Astrocyte (in vitro differentiated cells and primary cell): ENCODE data around the gene C1orf226. TPM values are rescaled to one million over a fixed set of nuclear protein-coding genes. Genes with fewer than 3 reads are reported as not detected.

Source experiments
- DNase-seq: peaks from one replicate; pipeline ENCODE4 v3.0.0-alpha.2; 2010; ENCODE audit warnings: low read depth
- FAIRE-seq: peaks from 2 replicates; lab custom pipeline; 2011; peaks lifted over from hg19 to GRCh38; lab: Jason Lieb, UNC
- H2AFZ ChIP-seq: 2 replicates; pipeline ENCODE4 v1.6.0; 2012; ENCODE audit warnings: low read depth, low read length, inconsistent platforms
- H3K27ac ChIP-seq: 2 replicates; pipeline ENCODE4 v1.5.1; 2011; ENCODE audit warnings: low read depth, low read length, inconsistent platforms
- H3K27me3 ChIP-seq: 2 replicates; pipeline ENCODE4 v1.6.0; 2011; ENCODE audit warnings: low read length, inconsistent platforms; ENCODE audit not compliant: insufficient read depth
- H3K36me3 ChIP-seq: 2 replicates; pipeline ENCODE4 v1.5.1; 2011; ENCODE audit warnings: low read length, inconsistent platforms; ENCODE audit not compliant: insufficient read depth
- H3K4me1 ChIP-seq: 2 replicates; pipeline ENCODE4 v1.5.1; 2011; ENCODE audit warnings: low read length, inconsistent platforms; ENCODE audit not compliant: insufficient read depth
- H3K4me2 ChIP-seq: 2 replicates; pipeline ENCODE4 v1.6.0; 2012; ENCODE audit warnings: low read length, inconsistent platforms
- H3K4me3 ChIP-seq: 2 replicates; pipeline ENCODE4 v1.5.1; 2011; ENCODE audit warnings: low read depth, mild to moderate bottlenecking, low read length, inconsistent platforms; ENCODE audit not compliant: insufficient read depth
- H3K79me2 ChIP-seq: 2 replicates; pipeline ENCODE4 v1.6.0; 2012; ENCODE audit warnings: mild to moderate bottlenecking, low read length, inconsistent platforms; ENCODE audit not compliant: insufficient read depth
- H3K9ac ChIP-seq: 2 replicates; pipeline ENCODE4 v1.6.0; 2012; ENCODE audit warnings: mild to moderate bottlenecking, low read length, inconsistent platforms
- H3K9me3 ChIP-seq: 2 replicates; pipeline ENCODE4 v1.5.1; 2012; ENCODE audit warnings: low read depth, mild to moderate bottlenecking, low read length, inconsistent platforms; ENCODE audit not compliant: insufficient read depth
- H4K20me1 ChIP-seq: 2 replicates; pipeline ENCODE4 v1.6.0; 2012; ENCODE audit warnings: low read length, inconsistent platforms; ENCODE audit not compliant: insufficient read depth
- H3K27ac Mint-ChIP-seq: one replicate; pipeline ENCODE4 v1.8.0; 2021; ENCODE audit warnings: mild to moderate bottlenecking, mixed read lengths; ENCODE audit not compliant: unreplicated experiment
- H3K27me3 Mint-ChIP-seq: one replicate; pipeline ENCODE4 v1.8.0; 2021; ENCODE audit warnings: low read depth, mixed read lengths; ENCODE audit not compliant: unreplicated experiment
- H3K36me3 Mint-ChIP-seq: one replicate; pipeline ENCODE4 v1.8.0; 2021; ENCODE audit warnings: low read depth, mixed read lengths; ENCODE audit not compliant: unreplicated experiment
- H3K4me1 Mint-ChIP-seq: one replicate; pipeline ENCODE4 v1.8.0; 2021; ENCODE audit warnings: low read depth, mixed read lengths; ENCODE audit not compliant: unreplicated experiment
- H3K4me3 Mint-ChIP-seq: one replicate; pipeline ENCODE4 v1.8.0; 2021; ENCODE audit warnings: mild to moderate bottlenecking, moderate library complexity, mixed read lengths; ENCODE audit not compliant: unreplicated experiment
- H3K9me3 Mint-ChIP-seq: one replicate; pipeline ENCODE4 v1.8.0; 2021; ENCODE audit warnings: mild to moderate bottlenecking, mixed read lengths; ENCODE audit not compliant: unreplicated experiment
- CTCF ChIP-seq: IDR thresholded peaks from 2 replicates; pipeline ENCODE4 v1.5.1; 2011; ENCODE audit warnings: low read depth, mild to moderate bottlenecking, inconsistent platforms, low read length, moderate library complexity; ENCODE audit not compliant: insufficient read depth
- EZH2 ChIP-seq: IDR thresholded peaks from 2 replicates; pipeline ENCODE4 v1.6.1; 2012; ENCODE audit warnings: mild to moderate bottlenecking, low read length, inconsistent platforms; ENCODE audit not compliant: insufficient read depth
- total RNA-seq: library from RNA; stranded (reverse); gene quantifications from 2 replicates; pipeline ENCODE4 v1.2.1, GENCODE V29; 2021

The C1orf226 gene
- total RNA-seq, 1 donor from 2014 or later: 0.73 TPM

GRCh38 chr1:162404550-162405160, 23.1 kb downstream of the C1orf226 start:
- FAIRE-seq: peak; percentile 75
- Histone ChIP-seq H3K27ac (peak overlapping the region; percentile 69), H3K4me2 (peak overlapping the region; percentile 76)

GRCh38 chr1:162405800-162406199, 24.3 kb downstream of the C1orf226 start:
- Histone ChIP-seq H3K9me3 (no peaks in the 10 kb centered on the region), H3K4me2 (no peak overlapping the region), H3K9ac (no peak overlapping the region), H3K4me3 (no peak overlapping the region), H3K4me1 (peaks cover 3% of the 10 kb centered on the region), H2AFZ (no peak overlapping the region), H4K20me1 (no peaks in the 10 kb centered on the region), H3K79me2 (no peaks in the 10 kb centered on the region), H3K27ac (no peak overlapping the region), H3K36me3 (no peaks in the 10 kb centered on the region), H3K27me3 (no peaks in the 10 kb centered on the region)
- no peak overlapping the region for H3K4me3 Mint-ChIP-seq
- peaks cover 21% of the 10 kb centered on the region for H3K4me1 Mint-ChIP-seq
- H3K9me3 Mint-ChIP-seq: no peaks in the 10 kb centered on the region
- no peaks in the 10 kb centered on the region for H3K27me3 Mint-ChIP-seq
- no peak for TF ChIP-seq EZH2
- no peak for TF ChIP-seq CTCF
- H3K27ac Mint-ChIP-seq: no peak overlapping the region
- H3K36me3 Mint-ChIP-seq: no peaks in the 10 kb centered on the region
- FAIRE-seq (peak; percentile 45), DNase-seq (no peak)

More at GRCh38 chr1:162404550-162405160, 23.1 kb downstream of the C1orf226 start:
- Histone ChIP-seq H3K79me2 (no peaks in the 10 kb centered on the region), H3K9ac (peak overlapping the region; percentile 38), H2AFZ (no peak overlapping the region), H3K27me3 (no peaks in the 10 kb centered on the region), H3K9me3 (no peaks in the 10 kb centered on the region), H3K4me3 (peak overlapping the region; percentile 27), H3K36me3 (no peaks in the 10 kb centered on the region), H3K4me1 (peaks cover 3% of the 10 kb centered on the region), H4K20me1 (no peaks in the 10 kb centered on the region)
- Mint-ChIP-seq H3K27me3 (peaks cover under 1% of the 10 kb centered on the region), H3K4me1 (peaks cover 23% of the 10 kb centered on the region), H3K4me3 (no peak overlapping the region), H3K36me3 (no peaks in the 10 kb centered on the region), H3K27ac (no peak overlapping the region), H3K9me3 (no peaks in the 10 kb centered on the region)
- TF ChIP-seq CTCF (no peak), EZH2 (no peak)
- DNase-seq: peak; percentile 83

- no peak overlapping the region for H3K27ac Mint-ChIP-seq
- H3K27ac ChIP-seq: no peak overlapping the region
- no peaks in the 10 kb centered on the region for H3K27me3 Mint-ChIP-seq
- FAIRE-seq: no peak
- H3K36me3 Mint-ChIP-seq: no peaks in the 10 kb centered on the region
- H3K27me3 ChIP-seq: no peaks in the 10 kb centered on the region
- H4K20me1 ChIP-seq: no peaks in the 10 kb centered on the region
- H3K4me1 Mint-ChIP-seq: peaks cover 21% of the 10 kb centered on the region
- no peaks in the 10 kb centered on the region for H3K79me2 ChIP-seq
- no peaks in the 10 kb centered on the region for H3K9me3 Mint-ChIP-seq
- no peaks in the 10 kb centered on the region for H3K36me3 ChIP-seq
- peaks cover 8% of the 10 kb centered on the region for H3K4me1 ChIP-seq
- no peak overlapping the region for H3K9ac ChIP-seq
- no peak overlapping the region for H3K4me3 ChIP-seq
- H2AFZ ChIP-seq: no peak overlapping the region
- H3K4me2 ChIP-seq: no peak overlapping the region
- DNase-seq: no peak
- H3K9me3 ChIP-seq: no peaks in the 10 kb centered on the region
- H3K4me3 Mint-ChIP-seq: no peak overlapping the region
- TF ChIP-seq EZH2: no peak
- no peak for TF ChIP-seq CTCF
Measured at GRCh38 chr1:162406811-162407210, 25.3 kb downstream of the C1orf226 start.
